HG03039 (cell line): Measurements from ENCODE around the gene TM2D3.
A peak's percentile ranks its signal among the peaks of the same experiment; 100 is the strongest.

Source experiments
- ATAC-seq: cut with Tn5 transposase; IDR thresholded peaks from one replicate; pipeline ENCODE4 v1.9.1; 2021; ENCODE audit warnings: mild to moderate bottlenecking, moderate library complexity; ENCODE audit not compliant: unreplicated experiment

Gene TM2D3

GRCh38 chr15:101652098-101652785 lies at the start of gene TM2D3:
Gene TM2D3 (minus strand): TSS chr15:101652381. CDS start chr15:101652361, 20 bp downstream.
- ATAC-seq, result peak; percentile 79

DNA sequence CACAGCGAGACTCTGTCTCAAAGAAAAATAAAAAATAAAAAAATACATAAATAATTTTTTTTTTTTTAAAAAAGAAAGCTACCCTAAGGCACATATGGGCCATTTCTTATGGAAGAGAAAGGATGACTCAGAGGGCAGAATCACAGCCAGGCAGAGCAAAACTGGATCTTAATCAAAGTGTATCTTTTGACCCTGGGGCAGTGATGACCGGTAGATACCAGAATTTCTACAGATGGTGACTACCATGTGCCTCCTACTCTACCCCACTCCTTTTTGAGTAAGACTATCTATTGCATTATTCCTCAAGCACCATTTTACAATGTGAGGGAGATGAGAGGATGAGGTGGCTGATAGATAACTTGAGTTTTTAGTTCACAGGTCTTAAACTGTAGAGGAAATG lies 46.1 kb upstream of the TM2D3 start:
- no peak for ATAC-seq

GRCh38 chr15:101697488-101697887 lies 45.3 kb upstream of the TM2D3 start:
- no peak for ATAC-seq

DNA sequence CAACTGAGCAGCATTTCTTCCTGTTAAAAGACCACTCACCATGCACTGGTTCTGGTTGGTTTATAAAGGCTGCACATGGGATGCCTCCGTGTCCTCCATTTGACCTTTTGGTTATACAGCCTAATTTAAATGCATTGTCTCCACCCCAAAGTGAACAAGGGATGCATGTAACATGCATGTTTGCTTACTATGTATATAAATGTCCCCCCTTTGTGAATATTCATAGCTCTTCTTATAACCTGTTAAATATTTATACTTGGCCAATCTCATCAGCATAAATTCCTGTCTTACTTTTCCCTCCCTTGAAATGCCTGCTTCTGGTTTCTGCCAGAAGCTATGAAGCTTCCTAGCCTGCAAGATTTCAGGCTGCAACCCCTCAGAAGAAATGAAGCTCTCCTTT lies 44.6 kb upstream of the TM2D3 start:
- ATAC-seq, result no peak

GRCh38 chr15:101694261-101694660 lies 42.1 kb upstream of the TM2D3 start:
- no peak for ATAC-seq

DNA sequence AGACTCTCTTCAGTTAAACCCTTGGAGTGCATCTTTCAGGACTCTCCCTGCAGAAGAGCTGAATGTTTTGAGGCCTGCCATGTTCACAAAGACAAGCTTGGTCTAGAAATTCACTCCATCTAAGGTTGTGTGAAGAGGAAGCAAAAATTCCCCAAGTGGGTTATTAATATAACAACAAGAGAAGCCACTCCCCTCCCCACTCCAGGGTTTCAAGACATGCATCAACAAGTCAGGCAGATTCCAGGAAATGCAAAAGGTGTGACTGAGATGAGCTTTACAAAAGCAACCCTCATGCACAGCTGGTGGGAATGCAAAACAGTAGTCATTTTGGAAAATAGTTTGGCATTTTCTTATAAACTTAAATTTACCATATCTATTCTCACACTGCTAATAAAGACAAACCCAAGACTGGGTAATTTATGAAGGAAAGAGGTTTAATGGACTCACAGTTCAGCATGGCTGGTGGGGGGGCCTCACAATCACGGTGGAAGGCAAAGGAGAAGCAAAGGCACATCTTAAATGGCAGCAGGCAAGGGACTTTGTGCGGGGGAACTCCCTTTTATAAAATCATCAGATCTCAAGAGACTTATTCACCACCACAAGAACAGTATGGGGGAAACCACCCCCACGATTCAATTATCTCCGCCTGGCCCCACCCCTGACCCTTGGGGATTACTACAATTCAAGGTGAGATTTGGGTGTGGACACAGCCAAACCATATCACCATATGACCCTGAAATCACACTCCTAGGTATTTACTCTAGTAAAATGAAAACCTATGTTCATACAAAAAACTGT lies 40.8 kb upstream of the TM2D3 start:
- no peak for ATAC-seq

DNA sequence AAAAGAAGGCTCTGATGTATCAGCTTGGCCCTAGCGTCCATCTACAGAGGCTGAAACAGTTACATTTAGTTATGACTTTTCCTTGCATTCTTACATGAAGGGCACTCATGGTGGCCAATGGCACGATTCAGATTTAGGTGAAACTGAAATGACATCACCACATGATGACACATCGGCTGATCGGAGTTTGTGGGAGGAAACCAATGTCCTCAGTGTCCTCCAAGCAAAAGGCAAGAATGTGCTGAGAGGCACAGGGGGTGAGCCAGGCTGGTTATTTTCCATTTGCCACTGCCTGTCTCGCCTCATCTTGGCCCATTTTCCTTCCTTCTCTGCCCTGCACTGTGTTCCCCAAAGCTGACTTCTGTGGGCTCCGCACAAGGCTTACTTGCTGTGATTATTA lies 37.7 kb upstream of the TM2D3 start:
- no peak for ATAC-seq

DNA sequence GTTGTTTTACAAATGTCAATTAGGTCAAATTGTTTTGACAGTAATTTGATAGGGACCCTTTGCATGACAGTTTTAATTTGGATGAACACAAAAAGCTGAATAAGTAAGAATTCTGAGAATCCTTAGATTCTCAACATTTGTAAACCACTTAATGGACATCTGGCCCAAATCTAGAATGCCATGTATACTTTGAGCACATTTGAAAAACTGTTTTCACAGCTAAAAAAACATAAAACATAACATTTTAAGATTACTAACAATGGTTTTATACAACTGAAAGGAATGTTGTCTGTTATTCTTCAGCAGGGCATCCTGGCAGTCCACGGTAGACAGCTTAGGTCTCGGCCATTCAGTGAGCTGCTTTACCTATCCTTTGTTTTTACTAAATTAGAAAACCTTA lies 34.5 kb upstream of the TM2D3 start:
- ATAC-seq, result no peak

- ATAC-seq, result no peak
Measured at GRCh38 chr15:101684877-101685276, 32.7 kb upstream of the TM2D3 start.

- no peak for ATAC-seq
Measured at GRCh38 chr15:101684384-101684783, 32.2 kb upstream of the TM2D3 start.

- no peak for ATAC-seq
Measured at GRCh38 chr15:101679806-101680205, 27.6 kb upstream of the TM2D3 start.

DNA sequence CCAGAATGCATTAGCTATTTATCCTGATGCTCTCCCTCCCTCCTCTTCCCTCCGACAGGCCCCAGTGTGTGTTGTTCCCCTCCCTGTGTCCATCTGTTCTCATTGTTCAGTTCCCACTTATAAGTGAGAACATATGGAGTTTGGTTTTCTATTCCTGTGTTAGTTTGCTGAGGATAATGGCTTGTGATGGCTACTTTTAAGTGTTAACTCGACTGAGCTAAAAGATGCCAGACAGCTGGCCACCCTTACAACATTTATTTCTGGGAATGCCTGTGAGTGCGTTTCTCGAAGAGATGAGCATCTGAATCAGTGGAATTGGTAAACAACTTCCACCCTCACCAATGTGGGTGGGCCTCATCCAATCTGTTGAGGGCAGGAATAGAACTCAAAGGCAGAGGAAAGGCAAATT lies 24.7 kb upstream of the TM2D3 start:
- no peak for ATAC-seq

GRCh38 chr15:101675796-101676582 lies 23.8 kb upstream of the TM2D3 start:
- peak; percentile 68 for ATAC-seq

DNA sequence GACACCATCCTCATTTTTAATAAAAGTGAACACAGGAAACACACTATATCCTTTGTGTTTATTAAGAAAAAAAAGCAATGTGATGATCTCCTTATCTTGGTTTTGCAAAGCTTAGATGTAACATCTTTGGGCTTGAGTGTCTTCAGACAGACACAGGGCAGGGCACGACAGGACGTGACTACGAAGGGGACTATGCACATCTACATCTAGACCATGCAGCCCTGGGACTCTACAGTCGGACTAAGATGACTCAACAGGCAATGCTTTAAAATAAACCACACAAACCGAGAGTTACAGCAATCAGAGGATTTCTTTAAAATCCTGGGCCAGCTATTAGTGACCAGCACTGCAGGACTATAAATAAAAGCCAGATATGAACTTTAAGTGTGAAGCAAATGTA lies 22.8 kb upstream of the TM2D3 start:
- no peak for ATAC-seq

- no peak for ATAC-seq
Measured at GRCh38 chr15:101672298-101672697, 20.1 kb upstream of the TM2D3 start.

- ATAC-seq, result no peak
Measured at GRCh38 chr15:101669744-101670143, 17.6 kb upstream of the TM2D3 start.

DNA sequence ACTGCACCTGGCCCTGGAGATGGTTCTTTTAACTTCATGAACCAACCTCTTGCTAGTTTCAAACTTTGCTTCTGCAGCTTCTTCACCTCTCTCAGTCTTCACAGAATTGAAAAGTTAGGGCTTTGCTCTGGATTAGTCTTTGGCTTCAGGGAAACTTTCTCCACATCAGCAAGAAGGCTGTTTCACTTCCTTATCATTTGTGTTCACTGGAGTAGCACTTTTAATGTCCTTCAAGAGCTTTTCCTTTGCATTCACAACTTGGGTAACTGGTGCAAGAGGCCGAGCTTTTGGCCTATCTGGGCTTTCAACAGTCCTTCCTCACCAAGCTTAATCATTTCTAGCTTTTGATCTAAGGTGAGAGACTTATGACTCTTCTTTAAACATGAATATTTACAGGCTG lies 15.7 kb upstream of the TM2D3 start:
- ATAC-seq, result no peak

GRCh38 chr15:101664303-101664913 lies 12.2 kb upstream of the TM2D3 start:
- no peak for ATAC-seq

DNA sequence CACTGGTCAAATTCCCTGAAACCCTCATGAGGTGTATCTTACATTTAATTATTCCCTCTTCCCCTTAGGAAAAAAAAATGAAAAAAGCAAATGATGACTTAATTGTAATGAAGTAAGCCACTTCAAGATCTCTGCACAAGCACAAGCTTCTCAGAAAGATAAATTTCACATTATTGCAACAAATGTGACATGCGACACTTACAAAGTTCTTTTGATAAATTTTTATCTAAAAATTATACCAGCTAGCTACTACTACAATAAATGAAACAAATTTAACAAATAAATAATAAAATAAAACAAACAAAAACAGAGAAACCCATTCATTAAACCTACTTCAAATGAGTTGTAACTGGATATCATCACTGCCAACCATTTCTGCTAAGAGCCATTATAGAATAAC lies 10.0 kb upstream of the TM2D3 start:
- ATAC-seq, result no peak

DNA sequence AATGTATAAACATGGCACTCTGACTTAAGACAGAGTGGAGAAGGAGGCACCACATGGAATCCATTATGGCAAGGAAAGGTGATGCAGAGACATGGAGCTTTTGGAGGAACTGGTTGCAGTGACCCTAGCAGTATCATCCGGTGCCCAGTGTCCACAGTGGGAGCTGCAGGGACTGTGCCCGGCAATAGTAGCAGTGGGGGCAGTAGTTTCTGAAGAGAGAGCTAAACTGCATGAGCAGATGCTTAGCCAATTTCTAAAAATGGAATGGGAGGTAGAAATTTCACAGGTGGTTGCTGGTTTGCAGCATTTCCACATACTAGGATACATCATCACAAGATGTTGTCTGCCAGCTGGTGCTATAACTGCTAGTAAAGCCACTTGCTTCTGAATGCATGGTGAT lies 7.8 kb upstream of the TM2D3 start:
- no peak for ATAC-seq
